Measurements from ENCODE around the gene SPHK2. TPM values are rescaled to one million over a fixed set of nuclear protein-coding genes. Genes with fewer than 3 reads are reported as not detected.

The SPHK2 gene
- total RNA-seq, 2 experiments from 2014 or later, result 18.2 to 33.3 TPM

GRCh38 chr19:48625891-48626327, 6.6 kb downstream of the SPHK2 start:
- Histone ChIP-seq H3K27ac (ENCODE audit: low read depth, low read length, poor library complexity, severe bottlenecking) (no peak overlapping the region), H3K4me1 (ENCODE audit: insufficient read depth, low read length, poor library complexity, severe bottlenecking) (peaks cover 21% of the 10 kb centered on the region), H3K4me2 (ENCODE audit: low read length) (no peak overlapping the region), H3K79me2 (ENCODE audit: insufficient read depth, low read depth, low read length) (peaks cover 4% of the 10 kb centered on the region; the same call in 1 of the 2 replicates), H3K4me3 (ENCODE audit: low read depth, low read length, poor library complexity, severe bottlenecking) (no peak overlapping the region), H4K20me1 (ENCODE audit: insufficient read depth, low read length) (no peaks in the 10 kb centered on the region), H3K9me2 (ENCODE audit: insufficient read depth, low read length) (no peaks in the 10 kb centered on the region), H3K9me3 (ENCODE audit: low read length) (no peaks in the 10 kb centered on the region), H3K36me3 (ENCODE audit: insufficient read depth, low read length) (peaks cover 32% of the 10 kb centered on the region; the same call in 1 of the 2 replicates), H2AFZ (ENCODE audit: low read length) (no peak overlapping the region)
- CTCF ChIA-PET (ENCODE audit: unreplicated experiment), result no interaction called here
- no TSS peak for BruUV-seq (replicated peaks)
- TF ChIP-seq, protein P1, sequence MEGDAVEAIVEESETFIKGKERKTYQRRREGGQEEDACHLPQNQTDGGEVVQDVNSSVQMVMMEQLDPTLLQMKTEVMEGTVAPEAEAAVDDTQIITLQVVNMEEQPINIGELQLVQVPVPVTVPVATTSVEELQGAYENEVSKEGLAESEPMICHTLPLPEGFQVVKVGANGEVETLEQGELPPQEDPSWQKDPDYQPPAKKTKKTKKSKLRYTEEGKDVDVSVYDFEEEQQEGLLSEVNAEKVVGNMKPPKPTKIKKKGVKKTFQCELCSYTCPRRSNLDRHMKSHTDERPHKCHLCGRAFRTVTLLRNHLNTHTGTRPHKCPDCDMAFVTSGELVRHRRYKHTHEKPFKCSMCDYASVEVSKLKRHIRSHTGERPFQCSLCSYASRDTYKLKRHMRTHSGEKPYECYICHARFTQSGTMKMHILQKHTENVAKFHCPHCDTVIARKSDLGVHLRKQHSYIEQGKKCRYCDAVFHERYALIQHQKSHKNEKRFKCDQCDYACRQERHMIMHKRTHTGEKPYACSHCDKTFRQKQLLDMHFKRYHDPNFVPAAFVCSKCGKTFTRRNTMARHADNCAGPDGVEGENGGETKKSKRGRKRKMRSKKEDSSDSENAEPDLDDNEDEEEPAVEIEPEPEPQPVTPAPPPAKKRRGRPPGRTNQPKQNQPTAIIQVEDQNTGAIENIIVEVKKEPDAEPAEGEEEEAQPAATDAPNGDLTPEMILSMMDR (conservative IDR thresholded peaks at IDR 0.05; ENCODE audit: low read length), result no peak
- no peak for TF ChIP-seq EZH2phosphoT487 (IDR thresholded peaks at IDR 0.05; ENCODE audit: borderline replicate concordance, low read depth, low read length)
- POLR2A ChIA-PET, result no interaction called here
- no peak for DNase-seq (ENCODE audit: low spot score)
- intact Hi-C loops (cut with micrococcal nuclease; ENCODE audit: unreplicated experiment), result no loop called here

DNA sequence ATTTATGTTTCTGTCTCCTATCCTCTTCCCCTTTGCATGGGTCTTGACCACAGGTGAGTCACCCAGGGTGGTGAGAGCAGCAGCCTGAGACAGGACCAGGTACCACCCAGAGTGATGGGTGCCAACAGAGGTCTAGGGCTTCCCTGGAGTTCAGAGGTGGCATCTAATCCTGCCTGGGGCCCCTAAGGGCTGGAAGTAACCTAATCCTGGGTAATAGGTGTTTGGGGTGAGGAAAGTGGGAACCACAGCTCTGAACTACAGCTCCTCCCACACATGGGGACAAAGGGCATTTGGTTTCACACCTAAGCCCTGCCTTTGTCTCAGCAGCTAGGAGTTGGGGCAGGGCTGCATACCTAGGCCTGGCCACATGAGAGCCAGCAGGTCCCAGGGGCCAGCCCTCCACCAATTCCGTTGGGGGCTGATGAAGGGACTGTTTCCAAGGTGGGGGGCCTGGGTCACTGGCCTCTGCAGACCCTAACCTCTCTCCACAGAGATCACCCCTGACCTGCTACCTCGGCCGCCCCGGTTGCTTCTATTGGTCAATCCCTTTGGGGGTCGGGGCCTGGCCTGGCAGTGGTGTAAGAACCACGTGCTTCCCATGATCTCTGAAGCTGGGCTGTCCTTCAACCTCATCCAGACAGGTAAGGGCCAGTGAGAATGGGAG, 8.0 kb downstream of the SPHK2 start:
- POLR2A ChIA-PET, result no interaction called here
- no peak overlapping the region for H3K4me2 ChIP-seq (ENCODE audit: low read length)
- BruUV-seq (replicated peaks), result no TSS peak
- H2AFZ ChIP-seq (ENCODE audit: low read length), result no peak overlapping the region
- H3K27ac ChIP-seq (ENCODE audit: low read depth, low read length, poor library complexity, severe bottlenecking), result no peak overlapping the region
- no peak for DNase-seq (ENCODE audit: low spot score)
- CTCF ChIA-PET (ENCODE audit: unreplicated experiment), result no interaction called here
- H3K4me1 ChIP-seq (ENCODE audit: insufficient read depth, low read length, poor library complexity, severe bottlenecking), result peaks cover 15% of the 10 kb centered on the region
- H3K9me2 ChIP-seq (ENCODE audit: insufficient read depth, low read length), result no peaks in the 10 kb centered on the region
- no peaks in the 10 kb centered on the region for H4K20me1 ChIP-seq (ENCODE audit: insufficient read depth, low read length)
- no peaks in the 10 kb centered on the region for H3K9me3 ChIP-seq (ENCODE audit: low read length)
- intact Hi-C loops (cut with micrococcal nuclease; ENCODE audit: unreplicated experiment), result no loop called here
- H3K4me3 ChIP-seq (ENCODE audit: low read depth, low read length, poor library complexity, severe bottlenecking), result no peak overlapping the region
- H3K79me2 ChIP-seq (ENCODE audit: insufficient read depth, low read depth, low read length), result peaks cover 4% of the 10 kb centered on the region; the same call in 1 of the 2 replicates
- TF ChIP-seq EZH2phosphoT487 (IDR thresholded peaks at IDR 0.05; ENCODE audit: borderline replicate concordance, low read depth, low read length), result no peak
- TF ChIP-seq, protein P1 (conservative IDR thresholded peaks at IDR 0.05; ENCODE audit: low read length), result no peak
- H3K36me3 ChIP-seq (ENCODE audit: insufficient read depth, low read length), result peaks cover 34% of the 10 kb centered on the region; the same call in 1 of the 2 replicates

DNA sequence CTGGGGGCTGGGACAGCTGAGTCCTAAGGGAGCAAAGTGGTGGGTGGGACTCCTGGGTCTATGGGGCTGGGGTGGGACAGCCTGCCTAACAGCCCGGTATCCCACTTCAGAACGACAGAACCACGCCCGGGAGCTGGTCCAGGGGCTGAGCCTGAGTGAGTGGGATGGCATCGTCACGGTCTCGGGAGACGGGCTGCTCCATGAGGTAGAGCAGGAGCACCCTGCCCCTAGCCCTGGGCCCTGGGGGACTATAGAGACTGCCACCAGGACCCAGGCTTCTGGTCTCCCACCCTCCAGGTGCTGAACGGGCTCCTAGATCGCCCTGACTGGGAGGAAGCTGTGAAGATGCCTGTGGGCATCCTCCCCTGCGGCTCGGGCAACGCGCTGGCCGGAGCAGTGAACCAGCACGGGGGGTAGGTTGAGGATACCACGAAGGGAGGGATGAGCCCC, 8.6 kb downstream of the SPHK2 start:
- Histone ChIP-seq H3K4me2 (ENCODE audit: low read length) (no peak overlapping the region), H3K36me3 (ENCODE audit: insufficient read depth, low read length) (peaks cover 34% of the 10 kb centered on the region; the same call in 1 of the 2 replicates), H3K9me2 (ENCODE audit: insufficient read depth, low read length) (no peaks in the 10 kb centered on the region), H2AFZ (ENCODE audit: low read length) (no peak overlapping the region), H3K79me2 (ENCODE audit: insufficient read depth, low read depth, low read length) (peaks cover 4% of the 10 kb centered on the region; the same call in 1 of the 2 replicates), H3K27ac (ENCODE audit: low read depth, low read length, poor library complexity, severe bottlenecking) (no peak overlapping the region), H3K4me1 (ENCODE audit: insufficient read depth, low read length, poor library complexity, severe bottlenecking) (peaks cover 18% of the 10 kb centered on the region), H4K20me1 (ENCODE audit: insufficient read depth, low read length) (no peaks in the 10 kb centered on the region), H3K9me3 (ENCODE audit: low read length) (no peaks in the 10 kb centered on the region), H3K4me3 (ENCODE audit: low read depth, low read length, poor library complexity, severe bottlenecking) (no peak overlapping the region)
- no TSS peak for BruUV-seq (replicated peaks)
- no peak for DNase-seq (ENCODE audit: low spot score)
- POLR2A ChIA-PET, result no interaction called here
- intact Hi-C loops (cut with micrococcal nuclease; ENCODE audit: unreplicated experiment), result no loop called here
- CTCF ChIA-PET (ENCODE audit: unreplicated experiment), result no interaction called here
- TF ChIP-seq, protein P1 (conservative IDR thresholded peaks at IDR 0.05; ENCODE audit: low read length), result no peak
- TF ChIP-seq EZH2phosphoT487 (IDR thresholded peaks at IDR 0.05; ENCODE audit: borderline replicate concordance, low read depth, low read length), result no peak

All from OCI-LY7 (cell line).